K562 (cell line): ENCODE data around the gene GUCY1A2. TPM values are rescaled to one million over a fixed set of nuclear protein-coding genes. Genes with fewer than 3 reads are reported as not detected.

Experiments used
- ATAC-seq: fragments of 200-7000 bp; cut with Tn5 transposase; 3 replicates; pipeline ENCODE4 v1.9.1; 2020; ENCODE audit warnings: moderate library complexity
- BruUV-seq: library from RNA; stranded (reverse); fragments of 400-500 nt; replicated peaks from 2 replicates; lab custom pipeline; 2021; lab: Mats Ljungman, UMichigan
- CTCF ChIA-PET: fragments of 300-600 bp; formaldehyde crosslinking; extraction: SDS; loops from one replicate; lab custom pipeline; 2021; ENCODE audit warnings: low intra/inter-chr PET ratio; lab: Yijun Ruan, JAX
- POLR2A ChIA-PET: fragments of 300-600, 350-650 bp; sonication (Branson Sonifier 250); formaldehyde crosslinking; extraction: SDS; loops from one replicate; lab custom pipeline; 2021; ENCODE audit warnings: antibody characterized with exemption, inconsistent platforms; lab: Yijun Ruan, JAX
- DNase-seq, 4 experiments: peaks; one replicate each; pipeline versions ENCODE4 v3.0.0 to v3.0.0-alpha.2; 2011 to 2018; ENCODE audit warnings: low spot score in 3 of 4, mixed read lengths in 3 of 4; ENCODE audit errors: extremely low read depth in 1 of 4
- FAIRE-seq: peaks from 2 replicates; lab custom pipeline; 2011; peaks lifted over from hg19 to GRCh38; lab: Jason Lieb, UNC
- H2AFZ ChIP-seq: 2 replicates; pipeline ENCODE4 v1.6.0; 2011; ENCODE audit warnings: low read depth, low read length, control low read depth, inconsistent platforms
- H3K27ac ChIP-seq: fragments of 200-600 bp; 3 replicates; pipeline ENCODE4 v1.8.0; 2011; ENCODE audit warnings: low read depth, mild to moderate bottlenecking, control low read depth, inconsistent platforms, low read length, moderate library complexity, mixed read lengths; ENCODE audit errors: extremely low read depth
- H3K27me3 ChIP-seq, 2 experiments: fragments of 300-600 bp in 1 of 2; 2 replicates in 1 of 2; 3 replicates in 1 of 2; pipeline versions ENCODE4 v1.6.0 to v1.8.0; 2011; ENCODE audit warnings: inconsistent platforms in 2 of 2, low read length in 2 of 2, mild to moderate bottlenecking in 1 of 2, mixed read lengths in 1 of 2, moderate library complexity in 1 of 2; ENCODE audit not compliant: control insufficient read depth in 2 of 2, insufficient read depth in 2 of 2
- H3K36me3 ChIP-seq: fragments of 300-600 bp; 3 replicates; pipeline ENCODE4 v1.8.0; 2011; ENCODE audit warnings: mild to moderate bottlenecking, low read length, inconsistent platforms; ENCODE audit not compliant: control insufficient read depth, insufficient read depth
- H3K4me1 ChIP-seq, 2 experiments: fragments of 200-600 bp in 1 of 2; replicated peaks in 1 of 2; 2 replicates in 1 of 2; 3 replicates in 1 of 2; pipeline versions ENCODE4 v1.5.1 to v1.8.0; 2011; ENCODE audit warnings: inconsistent platforms in 2 of 2, low read length in 2 of 2, mild to moderate bottlenecking in 1 of 2, mixed read lengths in 1 of 2, moderate library complexity in 1 of 2; ENCODE audit not compliant: control insufficient read depth in 2 of 2, insufficient read depth in 2 of 2
- H3K4me2 ChIP-seq: 2 replicates; pipeline ENCODE4 v1.6.1; 2011; ENCODE audit warnings: low read length, control low read depth, inconsistent platforms, mixed read lengths; ENCODE audit not compliant: insufficient read depth
- H3K4me3 ChIP-seq: fragments of 200-600 bp; sonication (generic), shearing (Covaris generic); 2 replicates; pipeline ENCODE4 v1.5.1; 2016; ENCODE audit warnings: control low read depth, inconsistent platforms
- H3K79me2 ChIP-seq: fragments of 200-600 bp; 3 replicates; pipeline ENCODE4 v1.8.0; 2011; ENCODE audit warnings: low read length, inconsistent platforms; ENCODE audit not compliant: control insufficient read depth, insufficient read depth
- H3K9ac ChIP-seq, 2 experiments: 2 replicates each; pipeline versions ENCODE4 v1.6.0 to v1.6.1; 2011; ENCODE audit warnings: low read depth in 2 of 2, low read length in 2 of 2, control low read depth in 1 of 2, inconsistent platforms in 1 of 2, mild to moderate bottlenecking in 1 of 2, mixed read lengths in 1 of 2; ENCODE audit not compliant: insufficient read depth in 1 of 2
- H3K9me1 ChIP-seq: one replicate; pipeline ENCODE4 v1.6.0; 2011; ENCODE audit warnings: inconsistent platforms, mild to moderate bottlenecking, low read length, moderate library complexity; ENCODE audit not compliant: control insufficient read depth, insufficient read depth
- H3K9me3 ChIP-seq: replicated peaks from 2 replicates; pipeline ENCODE4 v1.5.1; 2011; ENCODE audit warnings: low read depth, low read length, inconsistent platforms; ENCODE audit not compliant: control insufficient read depth, insufficient read depth
- H4K20me1 ChIP-seq: replicated peaks from 2 replicates; pipeline ENCODE4 v1.6.1; 2011; ENCODE audit warnings: low read length, inconsistent platforms, mixed read lengths; ENCODE audit not compliant: control insufficient read depth, insufficient read depth
- CHD2 ChIP-seq: IDR thresholded peaks from 2 replicates; pipeline ENCODE4 v1.6.1; 2011; ENCODE audit warnings: low read depth, low read length
- HDAC1 ChIP-seq, 2 experiments: fragments of 450-650 bp; IDR thresholded peaks; 2 replicates each; pipeline ENCODE4 v1.6.1; 2016 to 2017; ENCODE audit warnings: inconsistent platforms in 1 of 2, mild to moderate bottlenecking in 1 of 2, moderate library complexity in 1 of 2
- KLF16 ChIP-seq: IDR thresholded peaks from 2 replicates; pipeline ENCODE4 v1.6.1; 2016; ENCODE audit warnings: antibody characterized with exemption
- MTA1 ChIP-seq: fragments of 450-650 bp; IDR thresholded peaks from 2 replicates; pipeline ENCODE4 v1.6.1; 2017; ENCODE audit warnings: borderline replicate concordance
- MYBL2 ChIP-seq, 2 experiments: fragments of 450-650 bp in 1 of 2; sonication (generic) in 1 of 2; formaldehyde crosslinking in 1 of 2; IDR thresholded peaks; 2 replicates each; pipeline versions ENCODE4 v1.6.1 to v1.8.1; 2017 to 2022; ENCODE audit warnings: borderline replicate concordance in 1 of 2, inconsistent platforms in 1 of 2, low read depth in 1 of 2, mild to moderate bottlenecking in 1 of 2, missing genetic modification reagents in 1 of 2, moderate library complexity in 1 of 2
- MYC ChIP-seq, 2 experiments: fragments of 250-450 bp in 1 of 2; sonication (Bioruptor Pico) in 1 of 2; IDR thresholded peaks; 2 replicates each; pipeline versions ENCODE4 v1.5.1 to v1.6.1; 2012 to 2021; ENCODE audit warnings: low read depth in 2 of 2, borderline replicate concordance in 1 of 2, improper control_type of control experiment in 1 of 2, low read length in 1 of 2, mild to moderate bottlenecking in 1 of 2, moderate library complexity in 1 of 2
- PCBP2 ChIP-seq: fragments of 200-400 bp; formaldehyde crosslinking; IDR thresholded peaks from 2 replicates; pipeline ENCODE4 v1.6.1; 2018; ENCODE audit warnings: low read length, low read depth, mild to moderate bottlenecking, moderate library complexity; ENCODE audit not compliant: poor library complexity, severe bottlenecking
- PHB ChIP-seq: fragments of 250-450 bp; sonication (Bioruptor Pico); IDR thresholded peaks from 2 replicates; pipeline ENCODE4 v1.5.0; 2021
- RAD51 ChIP-seq: fragments of 450-650 bp; IDR thresholded peaks from 2 replicates; pipeline ENCODE4 v1.7.1; 2016; ENCODE audit warnings: low read depth, mild to moderate bottlenecking, borderline replicate concordance
- SMAD1 ChIP-seq: fragments of 150-350 bp; IDR thresholded peaks from 2 replicates; pipeline ENCODE4 v1.6.1; 2014; ENCODE audit warnings: low read length, low read depth; ENCODE audit not compliant: partially characterized antibody
- ZFP30 ChIP-seq: fragments of 250-450 bp; sonication (Bioruptor Pico); IDR thresholded peaks from 2 replicates; pipeline ENCODE4 v1.8.0; 2022; ENCODE audit warnings: moderate library complexity, mild to moderate bottlenecking, inconsistent platforms, borderline replicate concordance
- ZNF274 ChIP-seq: IDR thresholded peaks from 2 replicates; pipeline ENCODE4 v1.6.1; 2011; ENCODE audit warnings: low read depth, mild to moderate bottlenecking, low read length, moderate library complexity, borderline replicate concordance
- ZNF76 ChIP-seq: fragments of 250-450 bp; sonication (Bioruptor Pico); IDR thresholded peaks from 2 replicates; pipeline ENCODE4 v1.4.0; 2020; ENCODE audit warnings: mild to moderate bottlenecking, moderate library complexity, borderline replicate concordance
- ZNF780A ChIP-seq: fragments of 250-450 bp; sonication (Bioruptor Pico); IDR thresholded peaks from 2 replicates; pipeline ENCODE4 v1.5.0; 2021; ENCODE audit warnings: mild to moderate bottlenecking
- WGBS: fragments of 100-300 bp; shearing (Covaris generic); methylation state at CpG from one replicate; pipeline ENCODE4 v1.1.6; 2016; ENCODE audit warnings: low coverage, mixed read lengths; ENCODE audit not compliant: insufficient coverage; ENCODE audit errors: missing lambda C conversion rate; 5-methylcytosine and 5-hydroxymethylcytosine counted together
- in situ Hi-C: fragments of 300-500 bp; cut with MboI; formaldehyde crosslinking; loops from 4 replicates; pipeline ENCODE4 v1.15.0; 2018; ENCODE audit warnings: inconsistent platforms, mixed read lengths
- intact Hi-C: fragments of 100-400 bp; cut with micrococcal nuclease; formaldehyde crosslinking; loops from 2 replicates; pipeline ENCODE4 v1.14.2; 2022
- polyA plus RNA-seq, 8 experiments: library from polyadenylated mRNA; depleted of rRNA in 4 of 8; stranded (reverse) in 5 of 8; unstranded in 3 of 8; fragments of >200 nt; fragmentation: Nextera tagmentation in 2 of 8; fragmentation: Illumina TruSeq in 1 of 8; extraction: Ambion mirVana in 2 of 8; extraction: Trizol in 1 of 8; gene quantifications; 2 replicates each; pipeline versions ENCODE4 v1.2.1 to v1.2.3, GENCODE V29; 2011 to 2014; ENCODE audit warnings: inconsistent platforms in 1 of 8, missing spikeins in 1 of 8
- total RNA-seq, 7 experiments: library from RNA; depleted of rRNA in 6 of 7; stranded (reverse); fragments of >200 nt in 6 of 7; fragmentation: Illumina TruSeq in 2 of 7; extraction: Trizol in 2 of 7; gene quantifications; 2 replicates each; pipeline versions ENCODE4 v1.2.1 to v1.2.3, GENCODE V29; 2011 to 2021; ENCODE audit warnings: low replicate concordance in 1 of 7

GUCY1A2 gene
- total and polyA plus RNA-seq, 9 of the 15 experiments (the other 6 are each of a cell fraction or from before 2014, with no cell fraction given): under 0.01 to 0.04 TPM; not detected in 7

DNA sequence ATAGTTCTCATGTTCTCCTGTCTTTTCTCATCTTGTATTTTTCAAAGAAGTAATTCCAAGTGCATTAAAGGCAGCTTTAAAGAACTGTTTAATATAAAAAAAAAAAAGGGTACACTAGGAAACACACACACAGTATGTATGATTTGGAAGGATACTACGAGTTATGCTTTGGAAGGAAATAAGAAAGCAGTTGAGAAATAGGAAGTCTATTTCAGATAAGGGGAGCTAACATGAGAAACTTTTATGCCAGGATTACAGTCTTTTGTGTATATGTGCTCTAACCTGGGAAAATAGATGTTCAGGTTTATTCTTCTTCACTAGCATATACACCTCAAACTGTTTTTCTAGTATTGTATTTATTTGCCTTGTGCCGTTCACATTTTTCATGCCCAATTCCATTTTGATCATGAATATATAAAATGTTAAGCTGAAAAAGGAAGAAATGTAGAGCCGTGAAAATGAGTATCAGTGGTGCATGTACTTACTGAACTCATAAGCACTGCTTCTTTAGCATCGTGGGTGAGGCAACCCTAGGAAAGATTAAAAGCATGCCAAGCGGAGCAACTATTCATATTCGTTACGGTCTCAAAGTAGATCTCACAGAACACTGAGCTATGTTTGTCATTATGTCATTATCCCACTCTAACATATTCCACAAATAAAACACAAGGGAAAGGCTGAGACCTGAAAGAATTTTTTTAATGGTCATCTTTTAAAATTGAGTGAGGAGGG, 59.6 kb downstream of the GUCY1A2 start:
- POLR2A ChIA-PET: no interaction called here
- BruUV-seq: no TSS peak
- no peaks in the 10 kb centered on the region for H3K9me1 ChIP-seq

DNA sequence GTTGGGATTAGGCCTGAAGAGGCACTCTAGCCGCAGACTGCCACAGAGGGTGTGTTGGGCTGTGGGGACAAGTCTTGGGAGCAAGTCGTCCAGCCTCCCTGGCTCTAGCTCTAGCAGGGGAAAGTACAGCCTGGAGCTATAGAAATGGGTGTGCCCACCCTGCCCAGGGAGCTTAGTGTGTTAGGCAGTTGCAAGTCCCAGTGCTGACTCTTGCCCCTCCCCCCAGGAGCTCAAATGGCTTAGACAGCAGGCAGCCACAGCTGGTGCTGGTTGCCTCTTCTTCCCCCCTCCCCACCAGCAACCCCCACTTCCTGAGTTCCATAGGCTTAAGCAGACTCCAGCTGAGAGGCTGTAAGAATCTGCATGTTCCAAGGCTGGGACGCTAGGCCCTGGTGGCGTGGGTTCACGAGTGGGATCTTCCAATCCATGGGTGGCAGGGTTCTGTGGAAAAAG, 61.2 kb downstream of the GUCY1A2 start:
- Histone ChIP-seq H4K20me1 (no peaks in the 10 kb centered on the region), H3K4me1 (no peaks in the 10 kb centered on the region), H3K27ac (no peak overlapping the region), H3K4me2 (no peak overlapping the region), H3K9me1 (no peaks in the 10 kb centered on the region), H3K9me3 (no peaks in the 10 kb centered on the region), H3K4me3 (no peak overlapping the region), H2AFZ (no peak overlapping the region), H3K9ac (no peak overlapping the region), H3K79me2 (no peaks in the 10 kb centered on the region), H3K36me3 (no peaks in the 10 kb centered on the region), H3K27me3 (no peaks in the 10 kb centered on the region)
- WGBS: 0% methylated on average over 4 of the region's 5 CpGs
- in situ Hi-C loops: no loop called here
- intact Hi-C loops: no loop called here
- CTCF ChIA-PET: no interaction called here
- no peak for FAIRE-seq
- no peak for ATAC-seq
- DNase-seq: no peak
- BruUV-seq: no TSS peak
- no peak for TF ChIP-seq ZNF780A (CRISPR knock-in tag)
- TF ChIP-seq MYBL2 (IDR thresholded peaks at IDR 0.05; ENCODE audit: low read depth): no peak
- no peak for TF ChIP-seq MYBL2 (CRISPR knock-in tag; IDR thresholded peaks at IDR 0.05; ENCODE audit: borderline replicate concordance)
- no peak for TF ChIP-seq RAD51
- TF ChIP-seq MYC (IDR thresholded peaks at IDR 0.05; ENCODE audit: low read depth, low read length): no peak
- TF ChIP-seq MYC (CRISPR knock-in tag; IDR thresholded peaks at IDR 0.05; ENCODE audit: borderline replicate concordance, low read depth): no peak
- TF ChIP-seq ZNF274: no peak
- no peak for TF ChIP-seq PCBP2
- no peak for TF ChIP-seq SMAD1
- POLR2A ChIA-PET: no interaction called here

More for the DNA sequence above, 59.6 kb downstream of the GUCY1A2 start:
- ATAC-seq: no peak
- no peaks in the 10 kb centered on the region for H4K20me1 ChIP-seq
- H3K4me2 ChIP-seq: no peak overlapping the region
- no peak for FAIRE-seq
- in situ Hi-C loops (no loop called here), intact Hi-C loops (no loop called here)
- H3K27me3 ChIP-seq: no peaks in the 10 kb centered on the region
- no peak overlapping the region for H3K27ac ChIP-seq
- no peaks in the 10 kb centered on the region for H3K9me3 ChIP-seq
- DNase-seq: no peak
- H3K36me3 ChIP-seq: no peaks in the 10 kb centered on the region
- TF ChIP-seq ZFP30 (CRISPR knock-in tag) (no peak), MTA1 (no peak), ZNF76 (no peak), PHB (no peak), KLF16 (no peak), HDAC1 (IDR thresholded peaks at IDR 0.05) (no peak), CHD2 (no peak)
- no peak overlapping the region for H3K9ac ChIP-seq
- H3K79me2 ChIP-seq: no peaks in the 10 kb centered on the region
- 3% methylated on average over 7 of the region's 7 CpGs for WGBS
- no peak overlapping the region for H2AFZ ChIP-seq
- H3K4me1 ChIP-seq: no peaks in the 10 kb centered on the region
- CTCF ChIA-PET: no interaction called here
- H3K4me3 ChIP-seq: no peak overlapping the region
